ENCODE measurements around the gene FOXK2. TPM values are rescaled to one million over a fixed set of nuclear protein-coding genes. Genes with fewer than 3 reads are reported as not detected.

The FOXK2 gene
- total and polyA plus RNA-seq, 2 donors (not counting 3 experiments of a cell fraction or from before 2014, with no cell fraction given), result 33.4 to 79.3 TPM

- intact Hi-C loops (cut with micrococcal nuclease) (no loop called here), dilution Hi-C loops (cut with MboI; ENCODE audit: extremely low pct_ligation_motif_present, low sequenced_read_pairs) (no loop called here)
- no peaks in the 10 kb centered on the region for H3K4me1 ChIP-seq (ENCODE audit: control insufficient read depth, extremely low read depth, insufficient read depth, low read length)
- BruUV-seq (replicated peaks), result no TSS peak
- no peaks in the 10 kb centered on the region for H3K9me3 ChIP-seq (replicated peaks; ENCODE audit: control insufficient read depth, insufficient read depth, low read length)
- no peak for FAIRE-seq
- H3K36me3 ChIP-seq (ENCODE audit: control insufficient read depth in 2 of 2, extremely low read depth in 1 of 2, insufficient read depth in 2 of 2, low read length in 2 of 2), result peaks cover 0 to 4% of the 10 kb centered on the region in 2 experiments
- no peaks in the 10 kb centered on the region for H3K9me1 ChIP-seq (replicated peaks; ENCODE audit: control insufficient read depth, extremely low read depth, insufficient read depth, low read length)
- ChIA-PET POLR2A (no interaction called here), CTCF (interaction anchor here (0.6 to 1.8 kb wide), 2 partner anchors 24 to 48 kb away, joined by 3 to 5 read pairs; no protein-coding TSS in a partner anchor)
- H3K4me2 ChIP-seq (ENCODE audit: insufficient read depth, low read length), result no peak overlapping the region
- H3K79me2 ChIP-seq (ENCODE audit: control insufficient read depth, insufficient read depth, low read length), result peaks cover 82% of the 10 kb centered on the region
- no peak for TF ChIP-seq POLR2AphosphoS5 (IDR thresholded peaks at IDR 0.05; ENCODE audit: insufficient read depth, low read depth, low read length)
- H3K4me3 ChIP-seq (replicated peaks in 1 of 3; ENCODE audit: insufficient read depth in 1 of 3, low read depth in 1 of 3, low read length in 3 of 3), result no peak overlapping the region
- H4K20me1 ChIP-seq (replicated peaks; ENCODE audit: control insufficient read depth, extremely low read depth, insufficient read depth, low read length), result peaks cover 6% of the 10 kb centered on the region
- DNase-seq (ENCODE audit: low read depth, low spot score), result no peak
- no peak overlapping the region for H3K9ac ChIP-seq (replicated peaks; ENCODE audit: extremely low read depth, insufficient read depth, low read length)
- H3K27ac ChIP-seq (ENCODE audit: insufficient read depth, low read depth, low read length), result no peak overlapping the region
- H3K27me3 ChIP-seq (ENCODE audit: control insufficient read depth in 2 of 2, insufficient read depth in 2 of 2, low read length in 2 of 2), result no peaks in the 10 kb centered on the region
- no peak overlapping the region for H2AFZ ChIP-seq (ENCODE audit: low read depth, low read length)
Observed at GRCh38 chr17:82559566-82560251, 40.2 kb downstream of the FOXK2 start.

DNA sequence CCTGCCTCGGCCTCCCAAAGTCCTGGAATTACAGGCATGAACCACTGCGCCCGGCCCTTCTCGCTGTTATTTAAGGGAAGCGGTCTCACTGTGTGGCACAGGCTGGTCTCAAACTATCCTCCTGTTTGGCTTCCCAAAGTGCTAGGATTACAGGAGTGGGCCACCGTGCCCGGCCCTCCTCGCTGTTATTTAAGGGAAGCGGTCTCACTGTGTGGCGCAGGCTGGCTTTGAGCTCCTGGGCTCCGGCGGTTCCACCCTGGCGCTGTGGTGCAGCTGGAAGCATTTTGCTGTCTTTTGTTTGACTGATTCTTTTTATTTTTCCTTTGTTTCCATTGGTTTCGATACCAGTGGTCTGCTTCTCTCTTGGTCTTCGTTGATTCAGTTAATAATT, 40.7 kb downstream of the FOXK2 start:
- Histone ChIP-seq H3K4me3 (replicated peaks in 1 of 3; ENCODE audit: insufficient read depth in 1 of 3, low read depth in 1 of 3, low read length in 3 of 3) (no peak overlapping the region), H2AFZ (ENCODE audit: low read depth, low read length) (no peak overlapping the region), H3K9me3 (replicated peaks; ENCODE audit: control insufficient read depth, insufficient read depth, low read length) (no peaks in the 10 kb centered on the region), H3K4me2 (ENCODE audit: insufficient read depth, low read length) (no peak overlapping the region), H3K9ac (replicated peaks; ENCODE audit: extremely low read depth, insufficient read depth, low read length) (no peak overlapping the region), H3K27me3 (ENCODE audit: control insufficient read depth in 2 of 2, insufficient read depth in 2 of 2, low read length in 2 of 2) (no peaks in the 10 kb centered on the region), H3K9me1 (replicated peaks; ENCODE audit: control insufficient read depth, extremely low read depth, insufficient read depth, low read length) (no peaks in the 10 kb centered on the region), H3K4me1 (ENCODE audit: control insufficient read depth, extremely low read depth, insufficient read depth, low read length) (no peaks in the 10 kb centered on the region), H3K27ac (ENCODE audit: insufficient read depth, low read depth, low read length) (no peak overlapping the region), H3K36me3 (ENCODE audit: control insufficient read depth in 2 of 2, extremely low read depth in 1 of 2, insufficient read depth in 2 of 2, low read length in 2 of 2) (peaks cover 0 to 4% of the 10 kb centered on the region in 2 experiments), H4K20me1 (replicated peaks; ENCODE audit: control insufficient read depth, extremely low read depth, insufficient read depth, low read length) (peaks cover 6% of the 10 kb centered on the region), H3K79me2 (ENCODE audit: control insufficient read depth, insufficient read depth, low read length) (peaks cover 77% of the 10 kb centered on the region)
- TF ChIP-seq JUN (IDR thresholded peaks at IDR 0.05; ENCODE audit: borderline replicate concordance, insufficient read depth, insufficient read length, low read depth), result no peak
- no peak for TF ChIP-seq MYC (IDR thresholded peaks at IDR 0.05; ENCODE audit: low read depth, low read length)
- TF ChIP-seq, protein P1, sequence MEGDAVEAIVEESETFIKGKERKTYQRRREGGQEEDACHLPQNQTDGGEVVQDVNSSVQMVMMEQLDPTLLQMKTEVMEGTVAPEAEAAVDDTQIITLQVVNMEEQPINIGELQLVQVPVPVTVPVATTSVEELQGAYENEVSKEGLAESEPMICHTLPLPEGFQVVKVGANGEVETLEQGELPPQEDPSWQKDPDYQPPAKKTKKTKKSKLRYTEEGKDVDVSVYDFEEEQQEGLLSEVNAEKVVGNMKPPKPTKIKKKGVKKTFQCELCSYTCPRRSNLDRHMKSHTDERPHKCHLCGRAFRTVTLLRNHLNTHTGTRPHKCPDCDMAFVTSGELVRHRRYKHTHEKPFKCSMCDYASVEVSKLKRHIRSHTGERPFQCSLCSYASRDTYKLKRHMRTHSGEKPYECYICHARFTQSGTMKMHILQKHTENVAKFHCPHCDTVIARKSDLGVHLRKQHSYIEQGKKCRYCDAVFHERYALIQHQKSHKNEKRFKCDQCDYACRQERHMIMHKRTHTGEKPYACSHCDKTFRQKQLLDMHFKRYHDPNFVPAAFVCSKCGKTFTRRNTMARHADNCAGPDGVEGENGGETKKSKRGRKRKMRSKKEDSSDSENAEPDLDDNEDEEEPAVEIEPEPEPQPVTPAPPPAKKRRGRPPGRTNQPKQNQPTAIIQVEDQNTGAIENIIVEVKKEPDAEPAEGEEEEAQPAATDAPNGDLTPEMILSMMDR (IDR thresholded peaks at IDR 0.05; ENCODE audit: extremely low read depth in 1 of 2, insufficient read depth in 1 of 2, low read depth in 1 of 2, low read length in 2 of 2), result no peak
- no TSS peak for BruUV-seq (replicated peaks)
- DNase-seq (ENCODE audit: low read depth, low spot score) (no peak), FAIRE-seq (no peak)
- intact Hi-C loops (cut with micrococcal nuclease), result no loop called here
- dilution Hi-C loops (cut with MboI; ENCODE audit: extremely low pct_ligation_motif_present, low sequenced_read_pairs), result no loop called here
- ChIA-PET POLR2A (no interaction called here), CTCF (no interaction called here)

Data from endothelial cell of umbilical vein (primary cell).